Fibroblast of mammary gland (primary cell): Measurements from ENCODE around the gene FN1.

ENCODE experiments used
- DNase-seq: peaks from one replicate; pipeline ENCODE4 v3.0.0-alpha.2; 2010; ENCODE audit warnings: low read depth
- H3K4me3 ChIP-seq: 2 replicates; pipeline ENCODE4 v1.5.1; 2011; ENCODE audit warnings: low read depth, mild to moderate bottlenecking, low read length, moderate library complexity; ENCODE audit not compliant: control insufficient read depth
- CTCF ChIP-seq: conservative IDR thresholded peaks from 2 replicates; pipeline ENCODE4 v1.5.1; 2011; ENCODE audit warnings: low read depth, low read length, inconsistent platforms; ENCODE audit not compliant: control insufficient read depth, insufficient read depth

The FN1 gene

GRCh38 chr2:215320102-215320501 is 115.8 kb downstream of the FN1 start:
- DNase-seq = peak; percentile 17
- TF ChIP-seq CTCF = no peak
- no peak overlapping the region for H3K4me3 ChIP-seq

- no peak for TF ChIP-seq CTCF
- no peak overlapping the region for H3K4me3 ChIP-seq
- DNase-seq = no peak
These were observed 116.4 kb downstream of the FN1 start for GRCh38 chr2:215319500-215319899.

GRCh38 chr2:215316336-215316735 is 119.5 kb downstream of the FN1 start:
- no peak for DNase-seq
- no peak overlapping the region for H3K4me3 ChIP-seq
- TF ChIP-seq CTCF = no peak

- H3K4me3 ChIP-seq = no peak overlapping the region
- TF ChIP-seq CTCF = no peak
- DNase-seq = no peak
These were observed 120.6 kb downstream of the FN1 start for GRCh38 chr2:215315301-215315700.

- no peak for TF ChIP-seq CTCF
- H3K4me3 ChIP-seq = no peak overlapping the region
- DNase-seq = no peak
These were observed 121.0 kb downstream of the FN1 start for GRCh38 chr2:215314896-215315295.

- H3K4me3 ChIP-seq = no peak overlapping the region
- DNase-seq = no peak
- no peak for TF ChIP-seq CTCF
These were observed 122.6 kb downstream of the FN1 start for GRCh38 chr2:215313255-215313613.
